ACC112 (cell line): ENCODE measurements around the gene LRP1B.

Experiments used
- H2AFZ ChIP-seq: fragments of 200-600 bp; sonication (generic); one replicate; pipeline ENCODE4 v1.6.0; 2017; ENCODE audit warnings: antibody characterized with exemption, low read length; ENCODE audit not compliant: unreplicated experiment
- H3K27ac ChIP-seq: fragments of 200-600 bp; sonication (generic); 2 replicates; pipeline ENCODE4 v1.5.1; 2014; ENCODE audit warnings: low read depth, mild to moderate bottlenecking, antibody characterized with exemption, low read length, moderate library complexity
- H3K27me3 ChIP-seq: fragments of 200-600 bp; sonication (generic); 2 replicates; pipeline ENCODE4 v1.6.1; 2014; ENCODE audit warnings: mild to moderate bottlenecking, antibody characterized with exemption, low read length, moderate library complexity, mixed read lengths; ENCODE audit not compliant: insufficient read depth
- H3K36me3 ChIP-seq: fragments of 200-600 bp; sonication (generic); 2 replicates; pipeline ENCODE4 v1.6.1; 2016; ENCODE audit warnings: mild to moderate bottlenecking, antibody characterized with exemption, low read length, moderate library complexity, mixed read lengths; ENCODE audit not compliant: insufficient read depth
- H3K4me1 ChIP-seq: fragments of 200-600 bp; sonication (generic); one replicate; pipeline ENCODE4 v1.6.1; 2016; ENCODE audit warnings: low read length, mixed read lengths; ENCODE audit not compliant: insufficient read depth, unreplicated experiment, control insufficient read depth
- H3K4me3 ChIP-seq: fragments of 200-600 bp; sonication (generic); 2 replicates; pipeline ENCODE4 v1.5.1; 2014; ENCODE audit warnings: mild to moderate bottlenecking, low read depth, low read length
- H3K79me2 ChIP-seq: fragments of 200-600 bp; sonication (generic); one replicate; pipeline ENCODE4 v1.6.0; 2016; ENCODE audit warnings: low read length; ENCODE audit not compliant: control insufficient read depth, unreplicated experiment, insufficient read depth

Gene LRP1B

GRCh38 chr2:142142595-142142994 is 11.8 kb upstream of the LRP1B start:
- H3K4me1 ChIP-seq, result no peaks in the 10 kb centered on the region
- peaks cover 8% of the 10 kb centered on the region; the same call in 1 of the 2 replicates for H3K27me3 ChIP-seq
- no peaks in the 10 kb centered on the region for H3K36me3 ChIP-seq
- H3K79me2 ChIP-seq, result no peaks in the 10 kb centered on the region
- no peak overlapping the region for H2AFZ ChIP-seq
- H3K4me3 ChIP-seq, result no peak overlapping the region
- no peak overlapping the region for H3K27ac ChIP-seq

GRCh38 chr2:142140434-142140845 is 9.6 kb upstream of the LRP1B start:
- Histone ChIP-seq H3K27ac (no peak overlapping the region), H3K36me3 (no peaks in the 10 kb centered on the region)

GRCh38 chr2:142139384-142139783 is 8.6 kb upstream of the LRP1B start:
- no peaks in the 10 kb centered on the region for H3K4me1 ChIP-seq
- H3K36me3 ChIP-seq, result no peaks in the 10 kb centered on the region
- peaks cover 29% of the 10 kb centered on the region for H3K27me3 ChIP-seq
- no peak overlapping the region for H3K4me3 ChIP-seq
- H2AFZ ChIP-seq, result no peak overlapping the region
- no peaks in the 10 kb centered on the region for H3K79me2 ChIP-seq
- no peak overlapping the region for H3K27ac ChIP-seq

More at GRCh38 chr2:142140434-142140845, 9.6 kb upstream of the LRP1B start:
- Histone ChIP-seq H3K4me3 (no peak overlapping the region), H3K27me3 (peaks cover 23% of the 10 kb centered on the region), H3K79me2 (no peaks in the 10 kb centered on the region), H2AFZ (no peak overlapping the region), H3K4me1 (no peaks in the 10 kb centered on the region)

- Histone ChIP-seq H2AFZ (no peak overlapping the region), H3K4me3 (no peak overlapping the region), H3K27ac (no peak overlapping the region), H3K79me2 (no peaks in the 10 kb centered on the region), H3K4me1 (no peaks in the 10 kb centered on the region), H3K36me3 (no peaks in the 10 kb centered on the region), H3K27me3 (peaks cover 38% of the 10 kb centered on the region)
Observed at GRCh38 chr2:142136571-142136970, 5.8 kb upstream of the LRP1B start.

- no peak overlapping the region for H2AFZ ChIP-seq
Observed at GRCh38 chr2:142134911-142135310, 4.1 kb upstream of the LRP1B start.

GRCh38 chr2:142130111-142131009 is 456 bp downstream of the LRP1B start:
- no peaks in the 10 kb centered on the region for H3K4me1 ChIP-seq
- H3K4me3 ChIP-seq, result peak overlapping the region; percentile 74
- no peaks in the 10 kb centered on the region for H3K79me2 ChIP-seq
- no peaks in the 10 kb centered on the region for H3K36me3 ChIP-seq
- peaks cover 62% of the 10 kb centered on the region for H3K27me3 ChIP-seq
- H3K27ac ChIP-seq, result no peak overlapping the region
- H2AFZ ChIP-seq, result peak overlapping the region; percentile 83

More at GRCh38 chr2:142134911-142135310, 4.1 kb upstream of the LRP1B start:
- no peaks in the 10 kb centered on the region for H3K4me1 ChIP-seq
- no peaks in the 10 kb centered on the region for H3K36me3 ChIP-seq
- H3K79me2 ChIP-seq, result no peaks in the 10 kb centered on the region
- H3K4me3 ChIP-seq, result no peak overlapping the region
- H3K27me3 ChIP-seq, result peaks cover 43% of the 10 kb centered on the region
- H3K27ac ChIP-seq, result no peak overlapping the region

- Histone ChIP-seq H2AFZ (no peak overlapping the region), H3K27ac (no peak overlapping the region), H3K4me1 (no peaks in the 10 kb centered on the region), H3K27me3 (peaks cover 55% of the 10 kb centered on the region), H3K79me2 (no peaks in the 10 kb centered on the region), H3K36me3 (no peaks in the 10 kb centered on the region), H3K4me3 (no peak overlapping the region)
Observed at GRCh38 chr2:142128105-142128504, 2.7 kb downstream of the LRP1B start.

- H3K36me3 ChIP-seq, result no peaks in the 10 kb centered on the region
- H3K27me3 ChIP-seq, result peaks cover 53% of the 10 kb centered on the region
- no peak overlapping the region for H3K4me3 ChIP-seq
- no peak overlapping the region for H3K27ac ChIP-seq
- H3K4me1 ChIP-seq, result no peaks in the 10 kb centered on the region
- no peak overlapping the region for H2AFZ ChIP-seq
- H3K79me2 ChIP-seq, result no peaks in the 10 kb centered on the region
Observed at GRCh38 chr2:142127248-142127647, 3.6 kb downstream of the LRP1B start.

GRCh38 chr2:142124706-142125105 is 6.1 kb downstream of the LRP1B start:
- no peaks in the 10 kb centered on the region for H3K4me1 ChIP-seq
- no peak overlapping the region for H2AFZ ChIP-seq
- no peak overlapping the region for H3K4me3 ChIP-seq
- no peaks in the 10 kb centered on the region for H3K36me3 ChIP-seq
- no peak overlapping the region for H3K27ac ChIP-seq
- no peaks in the 10 kb centered on the region for H3K79me2 ChIP-seq
- peaks cover 36% of the 10 kb centered on the region for H3K27me3 ChIP-seq

- Histone ChIP-seq H3K4me1 (no peaks in the 10 kb centered on the region), H3K36me3 (no peaks in the 10 kb centered on the region), H3K27ac (no peak overlapping the region), H2AFZ (no peak overlapping the region), H3K4me3 (no peak overlapping the region), H3K79me2 (no peaks in the 10 kb centered on the region), H3K27me3 (0 out of 2 replicates have a peak, but pooled peaks cover 4% of the 10 kb centered on the region)
Observed at GRCh38 chr2:142119347-142119746, 11.5 kb downstream of the LRP1B start.

GRCh38 chr2:142112757-142113221 is 18.0 kb downstream of the LRP1B start:
- Histone ChIP-seq H3K4me3 (no peak overlapping the region), H3K4me1 (no peaks in the 10 kb centered on the region), H3K27me3 (no peaks in the 10 kb centered on the region), H3K27ac (no peak overlapping the region), H2AFZ (no peak overlapping the region), H3K79me2 (no peaks in the 10 kb centered on the region), H3K36me3 (no peaks in the 10 kb centered on the region)
